Activated CD4-positive, alpha-beta T cell treated with anti-CD3 and anti-CD28 coated beads for 48 hours (primary cell): ENCODE measurements around the gene MCRS1.

Source experiments
- DNase-seq: peaks from one replicate; pipeline ENCODE4 v3.0.0-alpha.2; 2020

MCRS1 gene

GRCh38 chr12:49582201-49582600, 14.3 kb upstream of the MCRS1 start:
- DNase-seq, result no peak

GRCh38 chr12:49580572-49581535, 12.9 kb upstream of the MCRS1 start:
- peak; percentile 69 for DNase-seq

GRCh38 chr12:49578471-49579112, 10.7 kb upstream of the MCRS1 start:
- no peak for DNase-seq

GRCh38 chr12:49577589-49578315, 9.8 kb upstream of the MCRS1 start:
- no peak for DNase-seq

- no peak for DNase-seq
Observed at GRCh38 chr12:49568442-49569162, 660 bp upstream of the MCRS1 start.

- peak; percentile 23 for DNase-seq
Observed at GRCh38 chr12:49567302-49567610, 686 bp downstream of the MCRS1 start.

- DNase-seq, result no peak
Observed at GRCh38 chr12:49566361-49566760, 1.6 kb downstream of the MCRS1 start.

- no peak for DNase-seq
Observed at GRCh38 chr12:49565406-49566265, 2.3 kb downstream of the MCRS1 start.

GRCh38 chr12:49564686-49565405, 3.1 kb downstream of the MCRS1 start:
- no peak for DNase-seq

GRCh38 chr12:49563951-49564685, 3.8 kb downstream of the MCRS1 start:
- no peak for DNase-seq

- DNase-seq, result no peak
Observed at GRCh38 chr12:49562831-49563230, 5.1 kb downstream of the MCRS1 start.

GRCh38 chr12:49562233-49562632, 5.7 kb downstream of the MCRS1 start:
- DNase-seq, result no peak

- no peak for DNase-seq
Observed at GRCh38 chr12:49560695-49561094, 7.2 kb downstream of the MCRS1 start.

- no peak for DNase-seq
Observed at GRCh38 chr12:49559011-49559675, 8.8 kb downstream of the MCRS1 start.

GRCh38 chr12:49558526-49558925, 9.4 kb downstream of the MCRS1 start:
- no peak for DNase-seq

- DNase-seq, result no peak
Observed at GRCh38 chr12:49557917-49558215, 10.1 kb downstream of the MCRS1 start.

- DNase-seq, result no peak
Observed at GRCh38 chr12:49557187-49557916, 10.6 kb downstream of the MCRS1 start.

GRCh38 chr12:49556391-49557186, 11.4 kb downstream of the MCRS1 start:
- no peak for DNase-seq
